Measurements from ENCODE around the gene SMAD3. TPM values are rescaled to one million over a fixed set of nuclear protein-coding genes. Genes with fewer than 3 reads are reported as not detected.

The SMAD3 gene
- total and polyA plus RNA-seq, 10 of the 15 experiments (the other 5 are each of a cell fraction or from before 2014, with no cell fraction given): 5.6 to 43.2 (median 16.0) TPM

- TF ChIP-seq, protein P1, sequence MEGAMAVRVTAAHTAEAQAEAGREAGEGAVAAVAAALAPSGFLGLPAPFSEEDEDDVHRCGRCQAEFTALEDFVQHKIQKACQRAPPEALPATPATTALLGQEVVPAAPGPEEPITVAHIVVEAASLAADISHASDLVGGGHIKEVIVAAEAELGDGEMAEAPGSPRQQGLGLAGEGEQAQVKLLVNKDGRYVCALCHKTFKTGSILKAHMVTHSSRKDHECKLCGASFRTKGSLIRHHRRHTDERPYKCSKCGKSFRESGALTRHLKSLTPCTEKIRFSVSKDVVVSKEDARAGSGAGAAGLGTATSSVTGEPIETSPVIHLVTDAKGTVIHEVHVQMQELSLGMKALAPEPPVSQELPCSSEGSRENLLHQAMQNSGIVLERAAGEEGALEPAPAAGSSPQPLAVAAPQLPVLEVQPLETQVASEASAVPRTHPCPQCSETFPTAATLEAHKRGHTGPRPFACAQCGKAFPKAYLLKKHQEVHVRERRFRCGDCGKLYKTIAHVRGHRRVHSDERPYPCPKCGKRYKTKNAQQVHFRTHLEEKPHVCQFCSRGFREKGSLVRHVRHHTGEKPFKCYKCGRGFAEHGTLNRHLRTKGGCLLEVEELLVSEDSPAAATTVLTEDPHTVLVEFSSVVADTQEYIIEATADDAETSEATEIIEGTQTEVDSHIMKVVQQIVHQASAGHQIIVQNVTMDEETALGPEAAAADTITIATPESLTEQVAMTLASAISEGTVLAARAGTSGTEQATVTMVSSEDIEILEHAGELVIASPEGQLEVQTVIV (IDR thresholded peaks at IDR 0.05; ENCODE audit: borderline replicate concordance, partially characterized antibody): no peak
- TF ChIP-seq, protein P2, sequence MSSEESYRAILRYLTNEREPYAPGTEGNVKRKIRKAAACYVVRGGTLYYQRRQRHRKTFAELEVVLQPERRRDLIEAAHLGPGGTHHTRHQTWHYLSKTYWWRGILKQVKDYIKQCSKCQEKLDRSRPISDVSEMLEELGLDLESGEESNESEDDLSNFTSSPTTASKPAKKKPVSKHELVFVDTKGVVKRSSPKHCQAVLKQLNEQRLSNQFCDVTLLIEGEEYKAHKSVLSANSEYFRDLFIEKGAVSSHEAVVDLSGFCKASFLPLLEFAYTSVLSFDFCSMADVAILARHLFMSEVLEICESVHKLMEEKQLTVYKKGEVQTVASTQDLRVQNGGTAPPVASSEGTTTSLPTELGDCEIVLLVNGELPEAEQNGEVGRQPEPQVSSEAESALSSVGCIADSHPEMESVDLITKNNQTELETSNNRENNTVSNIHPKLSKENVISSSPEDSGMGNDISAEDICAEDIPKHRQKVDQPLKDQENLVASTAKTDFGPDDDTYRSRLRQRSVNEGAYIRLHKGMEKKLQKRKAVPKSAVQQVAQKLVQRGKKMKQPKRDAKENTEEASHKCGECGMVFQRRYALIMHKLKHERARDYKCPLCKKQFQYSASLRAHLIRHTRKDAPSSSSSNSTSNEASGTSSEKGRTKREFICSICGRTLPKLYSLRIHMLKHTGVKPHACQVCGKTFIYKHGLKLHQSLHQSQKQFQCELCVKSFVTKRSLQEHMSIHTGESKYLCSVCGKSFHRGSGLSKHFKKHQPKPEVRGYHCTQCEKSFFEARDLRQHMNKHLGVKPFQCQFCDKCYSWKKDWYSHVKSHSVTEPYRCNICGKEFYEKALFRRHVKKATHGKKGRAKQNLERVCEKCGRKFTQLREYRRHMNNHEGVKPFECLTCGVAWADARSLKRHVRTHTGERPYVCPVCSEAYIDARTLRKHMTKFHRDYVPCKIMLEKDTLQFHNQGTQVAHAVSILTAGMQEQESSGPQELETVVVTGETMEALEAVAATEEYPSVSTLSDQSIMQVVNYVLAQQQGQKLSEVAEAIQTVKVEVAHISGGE (CRISPR knock-in tag; IDR thresholded peaks at IDR 0.05): no peak
- peak; percentile 63; the same call in 1 of the 2 replicates for TF ChIP-seq JUNB (IDR thresholded peaks at IDR 0.05)
- peak; percentile 93 for TF ChIP-seq IKZF2 (IDR thresholded peaks at IDR 0.05)
- TF ChIP-seq MEF2A (IDR thresholded peaks at IDR 0.05; ENCODE audit: insufficient read depth, low read depth, low read length): 0 out of 2 replicates have a peak, but pooled peaks have one; percentile 24
- TF ChIP-seq ELK1 (IDR thresholded peaks at IDR 0.05; ENCODE audit: low read depth, low read length): no peak
- peak; percentile 73 for TF ChIP-seq ATF7 (IDR thresholded peaks at IDR 0.05; ENCODE audit: low read depth)
- TF ChIP-seq NR2F1 (conservative IDR thresholded peaks at IDR 0.05): peak; percentile 87
- TF ChIP-seq BCL11A (IDR thresholded peaks at IDR 0.05; ENCODE audit: low read depth, low read length): peak; percentile 92
- TF ChIP-seq, protein P3, sequence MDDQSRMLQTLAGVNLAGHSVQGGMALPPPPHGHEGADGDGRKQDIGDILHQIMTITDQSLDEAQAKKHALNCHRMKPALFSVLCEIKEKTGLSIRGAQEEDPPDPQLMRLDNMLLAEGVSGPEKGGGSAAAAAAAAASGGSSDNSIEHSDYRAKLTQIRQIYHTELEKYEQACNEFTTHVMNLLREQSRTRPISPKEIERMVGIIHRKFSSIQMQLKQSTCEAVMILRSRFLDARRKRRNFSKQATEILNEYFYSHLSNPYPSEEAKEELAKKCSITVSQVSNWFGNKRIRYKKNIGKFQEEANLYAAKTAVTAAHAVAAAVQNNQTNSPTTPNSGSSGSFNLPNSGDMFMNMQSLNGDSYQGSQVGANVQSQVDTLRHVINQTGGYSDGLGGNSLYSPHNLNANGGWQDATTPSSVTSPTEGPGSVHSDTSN (IDR thresholded peaks at IDR 0.05; ENCODE audit: insufficient replicate concordance, low read depth, low read length): peak; percentile 5
- peak; percentile 88 for TF ChIP-seq SMARCA5 (IDR thresholded peaks at IDR 0.05)
- peak; percentile 9; the same call in 1 of the 2 replicates for TF ChIP-seq NR2C1 (IDR thresholded peaks at IDR 0.05)
- TF ChIP-seq ZZZ3 (IDR thresholded peaks at IDR 0.05; ENCODE audit: control insufficient read depth, insufficient read length, low read depth): no peak
- TF ChIP-seq ZNF384 (IDR thresholded peaks at IDR 0.05; ENCODE audit: borderline replicate concordance, low read depth, low read length): no peak
- TF ChIP-seq MTA2 (IDR thresholded peaks at IDR 0.05; ENCODE audit: low read depth): peak; percentile 84
- TF ChIP-seq HDAC6 (IDR thresholded peaks at IDR 0.05; ENCODE audit: unreplicated experiment): no peak
- peak; percentile 55; the same call in 1 of the 2 replicates for TF ChIP-seq CBFB (IDR thresholded peaks at IDR 0.05; ENCODE audit: low read depth)
These were observed 44.0 kb downstream of the SMAD3 start (continued) for GRCh38 chr15:67109141-67110034.
